Measurements from ENCODE around the gene SLU7.

The SLU7 gene

DNA sequence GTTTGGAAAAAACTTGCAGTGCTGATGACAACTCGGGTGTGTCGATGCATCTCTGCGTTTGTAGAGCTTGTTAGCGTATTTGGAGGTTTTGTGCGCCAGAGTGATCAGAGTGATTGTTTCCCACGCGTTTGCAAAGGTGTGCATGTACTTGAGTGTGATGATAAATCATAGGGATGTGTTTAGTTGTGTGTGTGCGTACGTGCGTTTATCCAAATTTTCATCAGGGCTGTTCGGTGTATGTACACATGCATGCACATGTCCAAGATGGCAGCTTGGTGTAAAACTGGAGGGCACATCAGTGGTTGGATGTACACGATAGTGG lies 48.2 kb downstream of the SLU7 start:
- H3K9ac ChIP-seq (ENCODE audit: low read depth, low read length), result no peak overlapping the region
- no peaks in the 10 kb centered on the region for H4K20me1 ChIP-seq (ENCODE audit: insufficient read depth, low read length)
- H3K79me2 ChIP-seq (ENCODE audit: insufficient read depth, low read length), result no peaks in the 10 kb centered on the region
- H3K27ac ChIP-seq (ENCODE audit: low read length), result no peak overlapping the region
- H3K4me1 ChIP-seq (ENCODE audit: insufficient read depth, low read length), result no peaks in the 10 kb centered on the region
- H2AFZ ChIP-seq (ENCODE audit: low read depth, low read length), result no peak overlapping the region
- ATAC-seq (ENCODE audit: insufficient read depth, low read depth) (no peak), DNase-seq (no peak)
- no peaks in the 10 kb centered on the region for H3K36me3 ChIP-seq (ENCODE audit: insufficient read depth, low read length)
- no peak overlapping the region for H3K4me2 ChIP-seq (ENCODE audit: insufficient read depth, low read length)
- H3K27me3 ChIP-seq (ENCODE audit: insufficient read depth, low read length, poor library complexity), result peaks cover 14% of the 10 kb centered on the region
- TF ChIP-seq EZH2 (IDR thresholded peaks at IDR 0.05; ENCODE audit: borderline replicate concordance, low read depth, low read length, severe bottlenecking), result no peak
- TF ChIP-seq, protein P1, sequence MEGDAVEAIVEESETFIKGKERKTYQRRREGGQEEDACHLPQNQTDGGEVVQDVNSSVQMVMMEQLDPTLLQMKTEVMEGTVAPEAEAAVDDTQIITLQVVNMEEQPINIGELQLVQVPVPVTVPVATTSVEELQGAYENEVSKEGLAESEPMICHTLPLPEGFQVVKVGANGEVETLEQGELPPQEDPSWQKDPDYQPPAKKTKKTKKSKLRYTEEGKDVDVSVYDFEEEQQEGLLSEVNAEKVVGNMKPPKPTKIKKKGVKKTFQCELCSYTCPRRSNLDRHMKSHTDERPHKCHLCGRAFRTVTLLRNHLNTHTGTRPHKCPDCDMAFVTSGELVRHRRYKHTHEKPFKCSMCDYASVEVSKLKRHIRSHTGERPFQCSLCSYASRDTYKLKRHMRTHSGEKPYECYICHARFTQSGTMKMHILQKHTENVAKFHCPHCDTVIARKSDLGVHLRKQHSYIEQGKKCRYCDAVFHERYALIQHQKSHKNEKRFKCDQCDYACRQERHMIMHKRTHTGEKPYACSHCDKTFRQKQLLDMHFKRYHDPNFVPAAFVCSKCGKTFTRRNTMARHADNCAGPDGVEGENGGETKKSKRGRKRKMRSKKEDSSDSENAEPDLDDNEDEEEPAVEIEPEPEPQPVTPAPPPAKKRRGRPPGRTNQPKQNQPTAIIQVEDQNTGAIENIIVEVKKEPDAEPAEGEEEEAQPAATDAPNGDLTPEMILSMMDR (IDR thresholded peaks at IDR 0.05; ENCODE audit: borderline replicate concordance, extremely low read depth, low read length, poor library complexity, severe bottlenecking), result no peak
- no peaks in the 10 kb centered on the region for H3K9me3 ChIP-seq (ENCODE audit: insufficient read depth, low read length, severe bottlenecking)
- H3K4me3 ChIP-seq (ENCODE audit: low read depth in 1 of 2, low read length in 2 of 2), result no peak overlapping the region

DNA sequence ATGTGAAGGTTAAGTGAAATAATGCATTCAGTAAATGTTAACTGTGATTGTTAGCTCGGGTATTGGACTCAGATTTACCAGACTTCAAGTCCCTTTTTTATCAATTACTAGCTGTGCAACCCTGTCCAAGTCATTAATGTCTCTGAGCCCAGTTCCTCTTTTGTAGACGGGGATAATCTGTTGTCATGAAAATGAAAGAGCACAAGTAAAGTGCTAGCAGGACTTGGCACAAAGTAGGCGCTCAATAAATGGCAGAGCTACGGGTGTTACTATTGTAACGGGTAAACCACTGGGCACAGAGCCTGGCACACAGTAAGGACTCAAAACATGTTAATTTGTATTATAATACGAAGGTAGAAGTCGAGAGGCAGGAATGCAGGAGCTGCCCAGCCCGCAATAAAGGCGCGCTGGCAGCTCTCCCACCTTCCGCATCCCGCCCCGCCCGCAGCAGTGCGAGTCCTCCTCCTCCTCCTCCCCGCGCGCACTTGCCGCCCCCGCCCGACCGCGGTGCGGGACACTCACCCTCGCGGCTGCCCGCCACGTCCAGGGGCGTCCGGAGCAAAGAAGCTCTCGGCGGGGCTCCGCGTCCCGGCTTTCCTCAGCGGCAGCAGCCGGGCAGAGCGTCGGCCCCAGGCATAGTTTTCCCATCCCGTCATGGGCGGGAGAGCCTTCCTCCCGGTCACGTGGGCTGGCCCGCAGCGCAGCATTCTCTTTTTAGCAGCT lies 48.7 kb downstream of the SLU7 start, which contains the start of gene C1QTNF2:
Gene C1QTNF2 (minus strand): TSS at position 637 of the 723 bp plus-strand sequence. CDS start 15,615 bp downstream, outside the sequence.
- no peaks in the 10 kb centered on the region for H3K9me3 ChIP-seq (ENCODE audit: insufficient read depth, low read length, severe bottlenecking)
- peaks cover 10% of the 10 kb centered on the region for H3K27me3 ChIP-seq (ENCODE audit: insufficient read depth, low read length, poor library complexity)
- no peaks in the 10 kb centered on the region for H3K4me1 ChIP-seq (ENCODE audit: insufficient read depth, low read length)
- H3K36me3 ChIP-seq (ENCODE audit: insufficient read depth, low read length), result no peaks in the 10 kb centered on the region
- H3K4me3 ChIP-seq (ENCODE audit: low read depth in 1 of 2, low read length in 2 of 2), result no peak within 1 kb of the TSS
- ATAC-seq (ENCODE audit: insufficient read depth, low read depth) (no peak), DNase-seq (no peak)
- no peak within 1 kb of the TSS for H3K4me2 ChIP-seq (ENCODE audit: insufficient read depth, low read length)
- no peak within 1 kb of the TSS for H2AFZ ChIP-seq (ENCODE audit: low read depth, low read length)
- H3K27ac ChIP-seq (ENCODE audit: low read length), result no peak within 1 kb of the TSS
- no peaks in the 10 kb centered on the region for H3K79me2 ChIP-seq (ENCODE audit: insufficient read depth, low read length)
- no peaks in the 10 kb centered on the region for H4K20me1 ChIP-seq (ENCODE audit: insufficient read depth, low read length)
- no peak within 1 kb of the TSS for H3K9ac ChIP-seq (ENCODE audit: low read depth, low read length)
- TF ChIP-seq, protein P1 (IDR thresholded peaks at IDR 0.05; ENCODE audit: borderline replicate concordance, extremely low read depth, low read length, poor library complexity, severe bottlenecking), result no peak
- TF ChIP-seq EZH2 (IDR thresholded peaks at IDR 0.05; ENCODE audit: borderline replicate concordance, low read depth, low read length, severe bottlenecking), result no peak

DNA sequence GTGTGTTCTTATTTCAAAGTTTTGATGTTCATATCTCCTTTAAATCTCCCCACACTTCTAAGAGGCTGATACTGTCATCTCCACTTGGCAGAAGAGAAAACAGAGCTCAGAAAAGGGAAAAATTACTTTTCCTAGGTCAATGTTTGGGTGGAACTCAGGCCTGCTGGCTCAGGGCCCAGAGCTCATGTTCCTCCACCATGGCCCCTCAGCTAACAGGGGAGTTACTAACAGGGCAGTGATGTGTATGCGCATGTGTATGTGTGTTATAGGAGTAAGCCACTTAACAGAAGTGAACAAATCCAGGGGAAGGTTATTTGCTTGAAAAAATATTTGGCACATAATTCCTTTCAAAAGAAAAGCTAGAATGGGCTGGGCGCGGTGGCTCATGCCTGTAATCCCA lies 51.0 kb downstream of the SLU7 start:
- no peak overlapping the region for H3K9ac ChIP-seq (ENCODE audit: low read depth, low read length)
- no peaks in the 10 kb centered on the region for H4K20me1 ChIP-seq (ENCODE audit: insufficient read depth, low read length)
- H3K79me2 ChIP-seq (ENCODE audit: insufficient read depth, low read length), result no peaks in the 10 kb centered on the region
- no peak overlapping the region for H3K4me2 ChIP-seq (ENCODE audit: insufficient read depth, low read length)
- TF ChIP-seq, protein P1 (IDR thresholded peaks at IDR 0.05; ENCODE audit: borderline replicate concordance, extremely low read depth, low read length, poor library complexity, severe bottlenecking), result no peak
- no peak for TF ChIP-seq EZH2 (IDR thresholded peaks at IDR 0.05; ENCODE audit: borderline replicate concordance, low read depth, low read length, severe bottlenecking)
- no peaks in the 10 kb centered on the region for H3K9me3 ChIP-seq (ENCODE audit: insufficient read depth, low read length, severe bottlenecking)
- DNase-seq (no peak), ATAC-seq (ENCODE audit: insufficient read depth, low read depth) (no peak)
- H3K36me3 ChIP-seq (ENCODE audit: insufficient read depth, low read length), result no peaks in the 10 kb centered on the region
- H3K27ac ChIP-seq (ENCODE audit: low read length), result no peak overlapping the region
- no peak overlapping the region for H3K4me3 ChIP-seq (ENCODE audit: low read depth in 1 of 2, low read length in 2 of 2)
- H3K27me3 ChIP-seq (ENCODE audit: insufficient read depth, low read length, poor library complexity), result no peaks in the 10 kb centered on the region
- H2AFZ ChIP-seq (ENCODE audit: low read depth, low read length), result no peak overlapping the region
- no peaks in the 10 kb centered on the region for H3K4me1 ChIP-seq (ENCODE audit: insufficient read depth, low read length)
